Fibroblast of villous mesenchyme (primary cell): ENCODE data around the gene CILP2. TPM values are rescaled to one million over a fixed set of nuclear protein-coding genes. Genes with fewer than 3 reads are reported as not detected.

Source experiments
- DNase-seq: peaks from one replicate; pipeline ENCODE4 v3.0.0-alpha.2; 2010; ENCODE audit warnings: low read depth
- H3K4me3 ChIP-seq: 2 replicates; pipeline ENCODE4 v1.5.1; 2011; ENCODE audit warnings: low read depth, mild to moderate bottlenecking, low read length
- total RNA-seq: library from RNA; depleted of rRNA; stranded (reverse); fragments of >200 nt; gene quantifications from 2 replicates; pipeline ENCODE4 v1.2.3, GENCODE V29; 2012
- TF ChIP-seq, protein P1 (sequence below): IDR thresholded peaks from 2 replicates; pipeline ENCODE4 v1.5.1; 2012; ENCODE audit warnings: low read depth, mild to moderate bottlenecking, low read length; ENCODE audit not compliant: insufficient read depth

CILP2 gene
- total RNA-seq, 1 donor, result 0.43 TPM

- TF ChIP-seq, protein P1, sequence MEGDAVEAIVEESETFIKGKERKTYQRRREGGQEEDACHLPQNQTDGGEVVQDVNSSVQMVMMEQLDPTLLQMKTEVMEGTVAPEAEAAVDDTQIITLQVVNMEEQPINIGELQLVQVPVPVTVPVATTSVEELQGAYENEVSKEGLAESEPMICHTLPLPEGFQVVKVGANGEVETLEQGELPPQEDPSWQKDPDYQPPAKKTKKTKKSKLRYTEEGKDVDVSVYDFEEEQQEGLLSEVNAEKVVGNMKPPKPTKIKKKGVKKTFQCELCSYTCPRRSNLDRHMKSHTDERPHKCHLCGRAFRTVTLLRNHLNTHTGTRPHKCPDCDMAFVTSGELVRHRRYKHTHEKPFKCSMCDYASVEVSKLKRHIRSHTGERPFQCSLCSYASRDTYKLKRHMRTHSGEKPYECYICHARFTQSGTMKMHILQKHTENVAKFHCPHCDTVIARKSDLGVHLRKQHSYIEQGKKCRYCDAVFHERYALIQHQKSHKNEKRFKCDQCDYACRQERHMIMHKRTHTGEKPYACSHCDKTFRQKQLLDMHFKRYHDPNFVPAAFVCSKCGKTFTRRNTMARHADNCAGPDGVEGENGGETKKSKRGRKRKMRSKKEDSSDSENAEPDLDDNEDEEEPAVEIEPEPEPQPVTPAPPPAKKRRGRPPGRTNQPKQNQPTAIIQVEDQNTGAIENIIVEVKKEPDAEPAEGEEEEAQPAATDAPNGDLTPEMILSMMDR, result no peak
- peak overlapping the region; percentile 34 for H3K4me3 ChIP-seq
- DNase-seq, result no peak
These were observed 2.9 kb downstream of the CILP2 start for GRCh38 chr19:19540715-19541515.

DNA sequence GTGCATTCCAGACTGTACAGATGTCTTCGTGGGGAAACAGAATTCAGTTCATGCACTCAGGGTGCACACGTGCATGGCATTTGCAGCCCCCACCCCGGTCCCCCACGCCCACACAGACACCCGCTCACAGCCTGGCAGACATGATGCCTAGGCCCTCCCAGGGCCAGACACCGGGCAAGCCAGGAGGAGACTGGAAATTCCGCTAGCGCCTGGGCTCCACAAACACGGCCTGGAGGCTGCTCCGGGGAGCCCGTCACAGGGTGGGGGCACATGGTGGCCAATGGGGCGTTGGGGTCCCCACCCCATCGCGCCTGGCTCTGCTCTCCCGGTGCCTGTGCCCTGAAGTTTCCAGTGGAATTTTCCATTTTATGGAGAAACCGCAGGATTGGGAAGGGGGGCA, 3.6 kb downstream of the CILP2 start:
- H3K4me3 ChIP-seq, result no peak overlapping the region
- TF ChIP-seq, protein P1, result no peak
- DNase-seq, result no peak

DNA sequence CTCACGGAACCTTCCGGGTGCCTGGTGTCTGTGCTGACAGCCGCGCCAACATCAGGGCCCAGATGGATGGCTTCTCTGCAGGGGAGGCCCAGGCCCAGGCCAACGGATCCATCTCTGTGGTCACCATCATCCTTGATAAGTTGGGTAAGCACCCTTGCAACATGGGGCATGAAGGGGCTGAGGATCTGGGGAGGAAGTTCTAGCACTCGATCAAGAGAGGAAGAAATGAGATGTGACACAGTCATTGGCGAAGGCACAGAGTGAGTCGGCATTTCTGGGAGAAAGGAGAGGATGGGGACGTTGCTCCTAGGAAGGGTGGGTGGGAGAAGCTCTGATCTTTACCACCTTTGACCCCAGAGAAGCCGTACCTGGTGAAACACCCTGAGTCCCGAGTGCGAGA, 4.4 kb downstream of the CILP2 start:
- no peak overlapping the region for H3K4me3 ChIP-seq
- TF ChIP-seq, protein P1, result no peak
- DNase-seq, result no peak

DNA sequence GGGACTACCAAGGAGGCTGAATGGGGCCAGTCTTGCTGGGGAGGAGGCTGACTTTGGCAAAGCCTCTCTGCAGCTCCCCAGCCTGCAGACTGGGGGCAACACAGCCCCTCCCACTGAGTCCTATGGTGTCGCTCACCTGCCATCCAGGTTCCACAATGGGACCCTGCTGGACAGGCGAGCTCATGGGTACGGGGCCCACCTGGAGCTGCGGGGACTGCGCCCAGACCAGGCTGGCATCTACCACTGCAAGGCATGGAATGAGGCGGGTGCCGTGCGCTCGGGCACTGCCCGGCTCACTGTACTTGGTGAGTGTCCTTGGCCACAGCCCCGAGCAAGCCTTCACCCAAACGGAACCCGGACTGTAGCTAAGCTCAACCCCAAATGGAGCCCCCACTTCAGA, 5.0 kb downstream of the CILP2 start:
- TF ChIP-seq, protein P1, result no peak
- no peak for DNase-seq
- H3K4me3 ChIP-seq, result no peak overlapping the region

- TF ChIP-seq, protein P1, result no peak
- no peak overlapping the region for H3K4me3 ChIP-seq
- DNase-seq, result no peak
These were observed 5.6 kb downstream of the CILP2 start for GRCh38 chr19:19543640-19544039.

- DNase-seq, result no peak
- TF ChIP-seq, protein P1, result no peak
- H3K4me3 ChIP-seq, result no peak overlapping the region
These were observed 6.3 kb downstream of the CILP2 start for GRCh38 chr19:19544257-19544953.
